Measurements from ENCODE around the gene HCAR2.
"Not testable (repeated sequence)": the region's sequence is repeated elsewhere in the genome, so short reads cannot be mapped to it uniquely, and the experiment has no call there.

HCAR2 gene

GRCh38 chr12:122702890-122703611 is at the start of gene HCAR2:
TSS of gene HCAR2 (minus strand) at chr12:122703357. CDS start at chr12:122703283, 74 bp downstream.
- DNase-seq: not testable (repeated sequence)

GRCh38 chr12:122752464-122753318 is 49.5 kb upstream of the HCAR2 start, which contains the start of gene DENR:
TSS of gene DENR (plus strand) at chr12:122752824. CDS start at chr12:122753702, 878 bp downstream.
- peak; percentile 100 for DNase-seq

- DNase-seq: not testable (repeated sequence)
Measured at GRCh38 chr12:122750781-122751515, 47.8 kb upstream of the HCAR2 start.

- no peak for DNase-seq
Measured at GRCh38 chr12:122749569-122750332, 46.6 kb upstream of the HCAR2 start.

- DNase-seq: no peak
Measured at GRCh38 chr12:122747224-122748135, 44.3 kb upstream of the HCAR2 start.

- no peak for DNase-seq
Measured at GRCh38 chr12:122743895-122744525, 40.9 kb upstream of the HCAR2 start.

- no peak for DNase-seq
Measured at GRCh38 chr12:122740351-122740750, 37.2 kb upstream of the HCAR2 start.

GRCh38 chr12:122738571-122738970 is 35.4 kb upstream of the HCAR2 start:
- peak; percentile 30 for DNase-seq

- DNase-seq: no peak
Measured at GRCh38 chr12:122732611-122733010, 29.5 kb upstream of the HCAR2 start.

GRCh38 chr12:122732170-122732569 is 29.0 kb upstream of the HCAR2 start:
- DNase-seq: peak; percentile 69

- peak; percentile 77 for DNase-seq
Measured at GRCh38 chr12:122730215-122731014, 27.3 kb upstream of the HCAR2 start, which contains the start of gene HCAR1. TSS of gene HCAR1 (minus strand) at chr12:122730844. CDS start at chr12:122730339, 505 bp downstream.

GRCh38 chr12:122729583-122730214 is 26.5 kb upstream of the HCAR2 start:
- no peak for DNase-seq

GRCh38 chr12:122726080-122726558 is 23.0 kb upstream of the HCAR2 start:
- peak; percentile 67 for DNase-seq

GRCh38 chr12:122725452-122726079 is 22.4 kb upstream of the HCAR2 start:
- no peak for DNase-seq

- no peak for DNase-seq
Measured at GRCh38 chr12:122724641-122725243, 21.6 kb upstream of the HCAR2 start.

- DNase-seq: no peak
Measured at GRCh38 chr12:122722387-122722786, 19.2 kb upstream of the HCAR2 start.

- DNase-seq: no peak
Measured at GRCh38 chr12:122721057-122721545, 17.9 kb upstream of the HCAR2 start.

GRCh38 chr12:122716658-122717057 is 13.5 kb upstream of the HCAR2 start, which contains the start of gene HCAR3:
TSS of gene HCAR3 (minus strand) at chr12:122716811. CDS start at chr12:122716737, 74 bp downstream.
- DNase-seq: not testable (repeated sequence)
